HEK293 (cell line): Measurements from ENCODE around the gene PYCARD.

Experiments used
- CTCF ChIP-seq: fragments of 450-650 bp; formaldehyde crosslinking; IDR thresholded peaks from 2 replicates; pipeline ENCODE4 v1.5.1; 2016; ENCODE audit warnings: missing biosample characterization, missing genetic modification characterization
- KLF1 ChIP-seq: fragments of 450-650 bp; formaldehyde crosslinking; IDR thresholded peaks from 2 replicates; pipeline ENCODE4 v1.5.1; 2016; ENCODE audit warnings: missing biosample characterization, missing genetic modification characterization
- KLF7 ChIP-seq: fragments of 450-650 bp; formaldehyde crosslinking; IDR thresholded peaks from 2 replicates; pipeline ENCODE4 v1.5.1; 2016; ENCODE audit warnings: missing biosample characterization, missing genetic modification characterization, borderline replicate concordance
- REST ChIP-seq: fragments of 450-650 bp; formaldehyde crosslinking; IDR thresholded peaks from 2 replicates; pipeline ENCODE4 v1.5.1; 2016; ENCODE audit warnings: missing biosample characterization, missing genetic modification characterization
- ZBTB48 ChIP-seq: fragments of 450-650 bp; formaldehyde crosslinking; IDR thresholded peaks from 2 replicates; pipeline ENCODE4 v1.5.1; 2016; ENCODE audit warnings: missing biosample characterization, missing genetic modification characterization
- ZNF184 ChIP-seq: fragments of 450-650 bp; IDR thresholded peaks from 2 replicates; pipeline ENCODE4 v1.5.1; 2018; ENCODE audit warnings: missing biosample characterization, mild to moderate bottlenecking, missing genetic modification characterization
- ZNF24 ChIP-seq: fragments of 450-650 bp; formaldehyde crosslinking; IDR thresholded peaks from 2 replicates; pipeline ENCODE4 v1.5.1; 2016; ENCODE audit warnings: missing biosample characterization, missing genetic modification characterization
- ZNF248 ChIP-seq: fragments of 450-650 bp; formaldehyde crosslinking; IDR thresholded peaks from 2 replicates; pipeline ENCODE4 v1.5.1; 2017; ENCODE audit warnings: missing biosample characterization, missing genetic modification characterization
- ZNF510 ChIP-seq: fragments of 450-650 bp; formaldehyde crosslinking; IDR thresholded peaks from 2 replicates; pipeline ENCODE4 v1.5.1; 2018; ENCODE audit warnings: mild to moderate bottlenecking, missing genetic modification characterization, missing biosample characterization; ENCODE audit not compliant: insufficient replicate concordance
- ZNF785 ChIP-seq: fragments of 450-650 bp; formaldehyde crosslinking; IDR thresholded peaks from 2 replicates; pipeline ENCODE4 v1.5.1; 2016; ENCODE audit warnings: missing biosample characterization, missing genetic modification characterization
- ZSCAN30 ChIP-seq: fragments of 450-650 bp; IDR thresholded peaks from 2 replicates; pipeline ENCODE4 v1.5.1; 2018; ENCODE audit warnings: missing biosample characterization, mild to moderate bottlenecking, missing genetic modification characterization, moderate library complexity

- no peak for TF ChIP-seq REST (tag by site-specific recombination)
- TF ChIP-seq KLF1 (tag by site-specific recombination): no peak
- TF ChIP-seq CTCF (tag by site-specific recombination): no peak
- TF ChIP-seq KLF7 (tag by site-specific recombination): no peak
- no peak for TF ChIP-seq ZNF510
- TF ChIP-seq ZNF785 (tag by site-specific recombination): no peak
- TF ChIP-seq ZBTB48 (tag by site-specific recombination): no peak
- TF ChIP-seq ZNF248 (tag by site-specific recombination): no peak
- TF ChIP-seq ZNF24 (tag by site-specific recombination): no peak
- TF ChIP-seq ZSCAN30 (tag by site-specific recombination): no peak
- no peak for TF ChIP-seq ZNF184 (tag by site-specific recombination)
These were observed 10.7 kb downstream of the PYCARD start for GRCh38 chr16:31191697-31192428.
